GM23338 (cell line): ENCODE data around the gene NR2C2AP. TPM values are rescaled to one million over a fixed set of nuclear protein-coding genes. Genes with fewer than 3 reads are reported as not detected.

Experiments used
- ATAC-seq: fragments of 200-7000 bp; cut with Tn5 transposase; 3 replicates; pipeline ENCODE4 v1.9.1; 2020
- DNase-seq: peaks from one replicate; pipeline ENCODE4 v3.0.0-alpha.2; 2015; ENCODE audit warnings: low spot score
- H2AFZ ChIP-seq: fragments of 200-600 bp; sonication (generic); 2 replicates; pipeline ENCODE4 v1.8.0; 2016; ENCODE audit warnings: antibody characterized with exemption, mild to moderate bottlenecking, moderate library complexity
- H3F3A ChIP-seq: fragments of 200-600 bp; sonication (generic); replicated peaks from 2 replicates; pipeline ENCODE4 v1.8.0; 2017; ENCODE audit warnings: antibody characterized with exemption, mixed run types, low read depth
- H3K27ac ChIP-seq: fragments of 200-600 bp; sonication (generic); 2 replicates; pipeline ENCODE4 v1.6.1; 2016; ENCODE audit warnings: low read depth
- H3K27me3 ChIP-seq: fragments of 200-600 bp; sonication (generic); 2 replicates; pipeline ENCODE4 v1.8.0; 2016; ENCODE audit warnings: mild to moderate bottlenecking, mixed run types, moderate library complexity; ENCODE audit not compliant: insufficient read depth
- H3K36me3 ChIP-seq: fragments of 200-600 bp; sonication (generic); 2 replicates; pipeline ENCODE4 v1.8.0; 2016; ENCODE audit warnings: mild to moderate bottlenecking; ENCODE audit not compliant: insufficient read depth
- H3K4me1 ChIP-seq: fragments of 200-600 bp; sonication (generic); 2 replicates; pipeline ENCODE4 v1.8.0; 2016; ENCODE audit warnings: mild to moderate bottlenecking, moderate library complexity; ENCODE audit not compliant: insufficient read depth
- H3K4me2 ChIP-seq: fragments of 200-600 bp; sonication (generic); 2 replicates; pipeline ENCODE4 v1.7.1; 2017; ENCODE audit warnings: mixed run types
- H3K4me3 ChIP-seq: fragments of 200-600 bp; sonication (generic); 2 replicates; pipeline ENCODE4 v1.6.1; 2016; ENCODE audit warnings: mixed run types
- H3K79me2 ChIP-seq: fragments of 200-600 bp; sonication (generic); replicated peaks from 2 replicates; pipeline ENCODE4 v1.8.0; 2017; ENCODE audit warnings: mild to moderate bottlenecking; ENCODE audit not compliant: insufficient read depth
- H3K9me2 ChIP-seq: fragments of 200-600 bp; sonication (generic); 2 replicates; pipeline ENCODE4 v1.8.0; 2017; ENCODE audit not compliant: insufficient read depth
- H4K20me1 ChIP-seq: fragments of 200-600 bp; sonication (generic); replicated peaks from 2 replicates; pipeline ENCODE4 v1.8.0; 2017; ENCODE audit warnings: mild to moderate bottlenecking; ENCODE audit not compliant: insufficient read depth
- H3K27ac Mint-ChIP-seq: 2 replicates; pipeline ENCODE4 v1.8.0; 2020; ENCODE audit warnings: inconsistent platforms, mild to moderate bottlenecking, moderate library complexity, mixed read lengths
- H3K27me3 Mint-ChIP-seq: 3 replicates; pipeline ENCODE4 v1.8.0; 2022; ENCODE audit warnings: low read depth, mild to moderate bottlenecking, moderate library complexity, mixed read lengths, inconsistent platforms; ENCODE audit not compliant: insufficient read depth, poor library complexity
- H3K36me3 Mint-ChIP-seq: 3 replicates; pipeline ENCODE4 v1.8.0; 2021; ENCODE audit warnings: low read depth, mild to moderate bottlenecking, inconsistent platforms, moderate library complexity, mixed read lengths
- H3K4me1 Mint-ChIP-seq: 3 replicates; pipeline ENCODE4 v1.8.0; 2020; ENCODE audit warnings: mild to moderate bottlenecking, inconsistent platforms, mixed read lengths
- H3K4me3 Mint-ChIP-seq: 3 replicates; pipeline ENCODE4 v1.8.0; 2021; ENCODE audit warnings: moderate library complexity, mild to moderate bottlenecking, inconsistent platforms, mixed read lengths
- H3K9me3 Mint-ChIP-seq: 3 replicates; pipeline ENCODE4 v1.8.0; 2020; ENCODE audit warnings: moderate library complexity, mild to moderate bottlenecking, inconsistent platforms, mixed read lengths
- CREB1 ChIP-seq: fragments of 250-450 bp; sonication (Bioruptor Pico); IDR thresholded peaks from 2 replicates; pipeline ENCODE4 v1.5.0; 2020; ENCODE audit warnings: low read depth, mild to moderate bottlenecking, moderate library complexity
- EZH2 ChIP-seq: fragments of 200-600 bp; sonication (generic); IDR thresholded peaks from one replicate; pipeline ENCODE4 v1.8.0; 2017; ENCODE audit warnings: antibody characterized with exemption, mild to moderate bottlenecking, low read depth; ENCODE audit not compliant: unreplicated experiment
- EZH2phosphoT487 ChIP-seq: fragments of 200-600 bp; sonication (generic); IDR thresholded peaks from one replicate; pipeline ENCODE4 v1.8.1; 2018; ENCODE audit warnings: antibody characterized with exemption; ENCODE audit not compliant: unreplicated experiment
- JUNB ChIP-seq: IDR thresholded peaks from one replicate; pipeline ENCODE4 v1.6.1; 2016; ENCODE audit warnings: antibody characterized with exemption; ENCODE audit not compliant: unreplicated experiment
- NANOG ChIP-seq: IDR thresholded peaks from 2 replicates; pipeline ENCODE4 v1.6.1; 2016; ENCODE audit warnings: antibody characterized with exemption, borderline replicate concordance
- POLR2AphosphoS5 ChIP-seq: IDR thresholded peaks from 2 replicates; pipeline ENCODE4 v1.6.1; 2016; ENCODE audit warnings: antibody characterized with exemption, low read depth
- STAT1 ChIP-seq: IDR thresholded peaks from one replicate; pipeline ENCODE4 v1.6.1; 2016; ENCODE audit warnings: antibody characterized with exemption; ENCODE audit not compliant: unreplicated experiment
- ZNF114 ChIP-seq: fragments of 250-450 bp; sonication (Bioruptor Pico); IDR thresholded peaks from 2 replicates; pipeline ENCODE4 v1.5.0; 2020; ENCODE audit warnings: mild to moderate bottlenecking, moderate library complexity
- ZNF331 ChIP-seq: fragments of 250-450 bp; sonication (Bioruptor Pico); IDR thresholded peaks from 2 replicates; pipeline ENCODE4 v1.5.0; 2020; ENCODE audit warnings: low read depth, mild to moderate bottlenecking, moderate library complexity
- polyA plus RNA-seq: library from polyadenylated mRNA; unstranded; fragments of >200 nt; fragmentation: Nextera tagmentation; extraction: Ambion mirVana; gene quantifications from 2 replicates; pipeline ENCODE4 v1.2.1, GENCODE V29; 2016
- total RNA-seq: library from RNA; depleted of rRNA; stranded (reverse); fragments of >200 nt; shearing (Covaris generic); gene quantifications from 2 replicates; pipeline ENCODE4 v1.2.3, GENCODE V29; 2014
- TF ChIP-seq, protein P1 (sequence below), 2 experiments: fragments of 200-600 bp in 1 of 2; sonication (generic) in 1 of 2; conservative IDR thresholded peaks; 2 replicates each; pipeline versions ENCODE4 v1.5.1 to v1.6.1; 2016 to 2017; ENCODE audit warnings: antibody characterized with exemption in 2 of 2, low read depth in 2 of 2, mild to moderate bottlenecking in 2 of 2, moderate library complexity in 1 of 2
- TF ChIP-seq, protein P2 (sequence below): fragments of 250-450 bp; sonication (Bioruptor Pico); IDR thresholded peaks from 2 replicates; pipeline ENCODE4 v1.5.0; 2020; ENCODE audit warnings: mild to moderate bottlenecking, moderate library complexity
- TF ChIP-seq, protein P3 (sequence below): IDR thresholded peaks from 2 replicates; pipeline ENCODE4 v1.6.1; 2016; ENCODE audit warnings: antibody characterized with exemption
- TF ChIP-seq, protein P4 (sequence below): IDR thresholded peaks from one replicate; pipeline ENCODE4 v1.6.1; 2018; ENCODE audit warnings: antibody characterized with exemption; ENCODE audit not compliant: unreplicated experiment

NR2C2AP gene
- total and polyA plus RNA-seq, 2 experiments from 2014 or later = 14.4 to 25.7 TPM

DNA sequence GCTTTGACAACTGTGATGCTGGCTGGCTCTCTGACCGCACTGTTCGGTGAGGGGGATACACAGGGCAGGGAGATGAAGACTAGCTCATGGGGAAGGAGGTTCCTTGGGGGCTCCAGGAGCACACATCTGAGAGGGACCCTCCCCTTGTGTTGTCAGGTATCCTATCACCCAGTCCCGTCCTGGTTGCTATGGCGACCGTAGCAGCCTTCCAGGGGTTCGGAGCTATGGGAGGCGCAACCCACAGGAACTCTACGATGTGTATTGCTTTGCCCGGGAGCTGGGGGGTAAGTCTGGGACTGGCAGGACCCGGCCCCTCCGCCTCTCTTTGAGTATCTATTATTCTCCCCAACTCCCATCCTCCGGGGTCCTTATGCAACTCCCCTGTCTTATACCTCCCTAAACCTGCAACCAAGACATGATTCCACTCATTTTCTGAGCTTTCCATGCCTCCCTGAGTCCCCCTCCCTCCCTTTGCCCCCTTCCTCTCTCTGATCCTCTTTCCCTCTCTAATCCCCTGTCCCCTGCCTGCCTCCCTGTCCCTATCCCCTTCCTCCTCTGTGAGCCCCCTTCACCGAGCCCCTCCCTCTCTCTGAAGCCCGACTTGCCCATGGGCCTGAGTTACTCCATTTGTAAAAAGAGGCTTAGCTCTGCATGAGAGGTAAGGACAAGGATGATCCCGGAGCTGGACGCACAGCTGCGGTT, 21.1 kb upstream of the NR2C2AP start:
- H3K79me2 ChIP-seq = no peaks in the 10 kb centered on the region
- no peaks in the 10 kb centered on the region for H3K36me3 ChIP-seq
- Mint-ChIP-seq H3K4me3 (peak overlapping the region; percentile 64), H3K36me3 (no peaks in the 10 kb centered on the region), H3K27me3 (peaks cover 25% of the 10 kb centered on the region), H3K27ac (no peak overlapping the region), H3K4me1 (peaks cover 3% of the 10 kb centered on the region), H3K9me3 (peaks cover 3% of the 10 kb centered on the region; the same call in 2 of the 3 replicates)
- H2AFZ ChIP-seq = peak overlapping the region; percentile 95
- H3K27ac ChIP-seq = no peak overlapping the region
- peak overlapping the region; percentile 58 for H3K4me3 ChIP-seq
- peak overlapping the region; percentile 88 for H3K4me2 ChIP-seq
- no peak for DNase-seq
- peaks cover 12% of the 10 kb centered on the region for H3F3A ChIP-seq
- ATAC-seq = no peak; the same call in 2 of the 3 replicates
- peaks cover 5% of the 10 kb centered on the region; the same call in 1 of the 2 replicates for H3K4me1 ChIP-seq
- peaks cover 15% of the 10 kb centered on the region for H3K27me3 ChIP-seq
- H3K9me2 ChIP-seq = no peaks in the 10 kb centered on the region
- no peaks in the 10 kb centered on the region for H4K20me1 ChIP-seq
- TF ChIP-seq JUNB (no peak), ZNF114 (CRISPR knock-in tag) (no peak), POLR2AphosphoS5 (no peak), ZNF331 (CRISPR knock-in tag) (no peak), STAT1 (no peak), EZH2phosphoT487 (no peak), CREB1 (CRISPR knock-in tag) (no peak), EZH2 (no peak), NANOG (no peak)
- TF ChIP-seq, protein P1, sequence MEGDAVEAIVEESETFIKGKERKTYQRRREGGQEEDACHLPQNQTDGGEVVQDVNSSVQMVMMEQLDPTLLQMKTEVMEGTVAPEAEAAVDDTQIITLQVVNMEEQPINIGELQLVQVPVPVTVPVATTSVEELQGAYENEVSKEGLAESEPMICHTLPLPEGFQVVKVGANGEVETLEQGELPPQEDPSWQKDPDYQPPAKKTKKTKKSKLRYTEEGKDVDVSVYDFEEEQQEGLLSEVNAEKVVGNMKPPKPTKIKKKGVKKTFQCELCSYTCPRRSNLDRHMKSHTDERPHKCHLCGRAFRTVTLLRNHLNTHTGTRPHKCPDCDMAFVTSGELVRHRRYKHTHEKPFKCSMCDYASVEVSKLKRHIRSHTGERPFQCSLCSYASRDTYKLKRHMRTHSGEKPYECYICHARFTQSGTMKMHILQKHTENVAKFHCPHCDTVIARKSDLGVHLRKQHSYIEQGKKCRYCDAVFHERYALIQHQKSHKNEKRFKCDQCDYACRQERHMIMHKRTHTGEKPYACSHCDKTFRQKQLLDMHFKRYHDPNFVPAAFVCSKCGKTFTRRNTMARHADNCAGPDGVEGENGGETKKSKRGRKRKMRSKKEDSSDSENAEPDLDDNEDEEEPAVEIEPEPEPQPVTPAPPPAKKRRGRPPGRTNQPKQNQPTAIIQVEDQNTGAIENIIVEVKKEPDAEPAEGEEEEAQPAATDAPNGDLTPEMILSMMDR (conservative IDR thresholded peaks at IDR 0.05; ENCODE audit: low read depth in 2 of 2) = no peak
- TF ChIP-seq, protein P2, sequence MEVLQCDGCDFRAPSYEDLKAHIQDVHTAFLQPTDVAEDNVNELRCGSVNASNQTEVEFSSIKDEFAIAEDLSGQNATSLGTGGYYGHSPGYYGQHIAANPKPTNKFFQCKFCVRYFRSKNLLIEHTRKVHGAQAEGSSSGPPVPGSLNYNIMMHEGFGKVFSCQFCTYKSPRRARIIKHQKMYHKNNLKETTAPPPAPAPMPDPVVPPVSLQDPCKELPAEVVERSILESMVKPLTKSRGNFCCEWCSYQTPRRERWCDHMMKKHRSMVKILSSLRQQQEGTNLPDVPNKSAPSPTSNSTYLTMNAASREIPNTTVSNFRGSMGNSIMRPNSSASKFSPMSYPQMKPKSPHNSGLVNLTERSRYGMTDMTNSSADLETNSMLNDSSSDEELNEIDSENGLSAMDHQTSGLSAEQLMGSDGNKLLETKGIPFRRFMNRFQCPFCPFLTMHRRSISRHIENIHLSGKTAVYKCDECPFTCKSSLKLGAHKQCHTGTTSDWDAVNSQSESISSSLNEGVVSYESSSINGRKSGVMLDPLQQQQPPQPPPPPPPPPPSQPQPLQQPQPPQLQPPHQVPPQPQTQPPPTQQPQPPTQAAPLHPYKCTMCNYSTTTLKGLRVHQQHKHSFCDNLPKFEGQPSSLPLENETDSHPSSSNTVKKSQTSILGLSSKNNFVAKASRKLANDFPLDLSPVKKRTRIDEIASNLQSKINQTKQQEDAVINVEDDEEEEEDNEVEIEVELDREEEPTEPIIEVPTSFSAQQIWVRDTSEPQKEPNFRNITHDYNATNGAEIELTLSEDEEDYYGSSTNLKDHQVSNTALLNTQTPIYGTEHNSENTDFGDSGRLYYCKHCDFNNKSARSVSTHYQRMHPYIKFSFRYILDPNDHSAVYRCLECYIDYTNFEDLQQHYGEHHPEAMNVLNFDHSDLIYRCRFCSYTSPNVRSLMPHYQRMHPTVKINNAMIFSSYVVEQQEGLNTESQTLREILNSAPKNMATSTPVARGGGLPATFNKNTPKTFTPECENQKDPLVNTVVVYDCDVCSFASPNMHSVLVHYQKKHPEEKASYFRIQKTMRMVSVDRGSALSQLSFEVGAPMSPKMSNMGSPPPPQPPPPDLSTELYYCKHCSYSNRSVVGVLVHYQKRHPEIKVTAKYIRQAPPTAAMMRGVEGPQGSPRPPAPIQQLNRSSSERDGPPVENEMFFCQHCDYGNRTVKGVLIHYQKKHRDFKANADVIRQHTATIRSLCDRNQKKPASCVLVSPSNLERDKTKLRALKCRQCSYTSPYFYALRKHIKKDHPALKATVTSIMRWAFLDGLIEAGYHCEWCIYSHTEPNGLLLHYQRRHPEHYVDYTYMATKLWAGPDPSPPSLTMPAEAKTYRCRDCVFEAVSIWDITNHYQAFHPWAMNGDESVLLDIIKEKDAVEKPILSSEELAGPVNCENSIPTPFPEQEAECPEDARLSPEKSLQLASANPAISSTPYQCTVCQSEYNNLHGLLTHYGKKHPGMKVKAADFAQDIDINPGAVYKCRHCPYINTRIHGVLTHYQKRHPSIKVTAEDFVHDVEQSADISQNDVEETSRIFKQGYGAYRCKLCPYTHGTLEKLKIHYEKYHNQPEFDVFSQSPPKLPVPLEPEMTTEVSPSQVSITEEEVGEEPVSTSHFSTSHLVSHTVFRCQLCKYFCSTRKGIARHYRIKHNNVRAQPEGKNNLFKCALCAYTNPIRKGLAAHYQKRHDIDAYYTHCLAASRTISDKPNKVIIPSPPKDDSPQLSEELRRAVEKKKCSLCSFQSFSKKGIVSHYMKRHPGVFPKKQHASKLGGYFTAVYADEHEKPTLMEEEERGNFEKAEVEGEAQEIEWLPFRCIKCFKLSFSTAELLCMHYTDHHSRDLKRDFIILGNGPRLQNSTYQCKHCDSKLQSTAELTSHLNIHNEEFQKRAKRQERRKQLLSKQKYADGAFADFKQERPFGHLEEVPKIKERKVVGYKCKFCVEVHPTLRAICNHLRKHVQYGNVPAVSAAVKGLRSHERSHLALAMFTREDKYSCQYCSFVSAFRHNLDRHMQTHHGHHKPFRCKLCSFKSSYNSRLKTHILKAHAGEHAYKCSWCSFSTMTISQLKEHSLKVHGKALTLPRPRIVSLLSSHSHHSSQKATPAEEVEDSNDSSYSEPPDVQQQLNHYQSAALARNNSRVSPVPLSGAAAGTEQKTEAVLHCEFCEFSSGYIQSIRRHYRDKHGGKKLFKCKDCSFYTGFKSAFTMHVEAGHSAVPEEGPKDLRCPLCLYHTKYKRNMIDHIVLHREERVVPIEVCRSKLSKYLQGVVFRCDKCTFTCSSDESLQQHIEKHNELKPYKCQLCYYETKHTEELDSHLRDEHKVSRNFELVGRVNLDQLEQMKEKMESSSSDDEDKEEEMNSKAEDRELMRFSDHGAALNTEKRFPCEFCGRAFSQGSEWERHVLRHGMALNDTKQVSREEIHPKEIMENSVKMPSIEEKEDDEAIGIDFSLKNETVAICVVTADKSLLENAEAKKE = no peak
- TF ChIP-seq, protein P3, sequence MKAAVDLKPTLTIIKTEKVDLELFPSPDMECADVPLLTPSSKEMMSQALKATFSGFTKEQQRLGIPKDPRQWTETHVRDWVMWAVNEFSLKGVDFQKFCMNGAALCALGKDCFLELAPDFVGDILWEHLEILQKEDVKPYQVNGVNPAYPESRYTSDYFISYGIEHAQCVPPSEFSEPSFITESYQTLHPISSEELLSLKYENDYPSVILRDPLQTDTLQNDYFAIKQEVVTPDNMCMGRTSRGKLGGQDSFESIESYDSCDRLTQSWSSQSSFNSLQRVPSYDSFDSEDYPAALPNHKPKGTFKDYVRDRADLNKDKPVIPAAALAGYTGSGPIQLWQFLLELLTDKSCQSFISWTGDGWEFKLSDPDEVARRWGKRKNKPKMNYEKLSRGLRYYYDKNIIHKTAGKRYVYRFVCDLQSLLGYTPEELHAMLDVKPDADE = no peak
- TF ChIP-seq, protein P4, sequence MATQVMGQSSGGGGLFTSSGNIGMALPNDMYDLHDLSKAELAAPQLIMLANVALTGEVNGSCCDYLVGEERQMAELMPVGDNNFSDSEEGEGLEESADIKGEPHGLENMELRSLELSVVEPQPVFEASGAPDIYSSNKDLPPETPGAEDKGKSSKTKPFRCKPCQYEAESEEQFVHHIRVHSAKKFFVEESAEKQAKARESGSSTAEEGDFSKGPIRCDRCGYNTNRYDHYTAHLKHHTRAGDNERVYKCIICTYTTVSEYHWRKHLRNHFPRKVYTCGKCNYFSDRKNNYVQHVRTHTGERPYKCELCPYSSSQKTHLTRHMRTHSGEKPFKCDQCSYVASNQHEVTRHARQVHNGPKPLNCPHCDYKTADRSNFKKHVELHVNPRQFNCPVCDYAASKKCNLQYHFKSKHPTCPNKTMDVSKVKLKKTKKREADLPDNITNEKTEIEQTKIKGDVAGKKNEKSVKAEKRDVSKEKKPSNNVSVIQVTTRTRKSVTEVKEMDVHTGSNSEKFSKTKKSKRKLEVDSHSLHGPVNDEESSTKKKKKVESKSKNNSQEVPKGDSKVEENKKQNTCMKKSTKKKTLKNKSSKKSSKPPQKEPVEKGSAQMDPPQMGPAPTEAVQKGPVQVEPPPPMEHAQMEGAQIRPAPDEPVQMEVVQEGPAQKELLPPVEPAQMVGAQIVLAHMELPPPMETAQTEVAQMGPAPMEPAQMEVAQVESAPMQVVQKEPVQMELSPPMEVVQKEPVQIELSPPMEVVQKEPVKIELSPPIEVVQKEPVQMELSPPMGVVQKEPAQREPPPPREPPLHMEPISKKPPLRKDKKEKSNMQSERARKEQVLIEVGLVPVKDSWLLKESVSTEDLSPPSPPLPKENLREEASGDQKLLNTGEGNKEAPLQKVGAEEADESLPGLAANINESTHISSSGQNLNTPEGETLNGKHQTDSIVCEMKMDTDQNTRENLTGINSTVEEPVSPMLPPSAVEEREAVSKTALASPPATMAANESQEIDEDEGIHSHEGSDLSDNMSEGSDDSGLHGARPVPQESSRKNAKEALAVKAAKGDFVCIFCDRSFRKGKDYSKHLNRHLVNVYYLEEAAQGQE = no peak
